Measurements from ENCODE around the gene OR9A2. TPM values are rescaled to one million over a fixed set of nuclear protein-coding genes. Genes with fewer than 3 reads are reported as not detected.

The OR9A2 gene
- total RNA-seq, 4 donors from 2014 or later = not detected

- no peak for DNase-seq (ENCODE audit: extremely low spot score)
- Histone ChIP-seq H3K27ac (replicated peaks in 1 of 4) (peak overlapping the region in 1 of 4 donors; percentile 30), H3K36me3 (no peaks in the 10 kb centered on the region), H3K9me3 (no peaks in the 10 kb centered on the region), H3K4me1 (peaks cover 0 to 6% (median 1%) of the 10 kb centered on the region in 4 donors), H3K27me3 (no peaks in the 10 kb centered on the region), H3K4me3 (no peak overlapping the region)
- WGBS = 29% methylated on average over 4 of the region's 4 CpGs
- intact Hi-C loops (cut with DNase I) = no loop called here
- TF ChIP-seq POLR2A (IDR thresholded peaks at IDR 0.05; ENCODE audit: low read depth) (no peak), EP300 (IDR thresholded peaks at IDR 0.05) (no peak), POLR2AphosphoS5 (IDR thresholded peaks at IDR 0.05) (no peak), CTCF (IDR thresholded peaks at IDR 0.05) (no peak)
Observed at GRCh38 chr7:143049362-143049761, 22.4 kb upstream of the OR9A2 start.

DNA sequence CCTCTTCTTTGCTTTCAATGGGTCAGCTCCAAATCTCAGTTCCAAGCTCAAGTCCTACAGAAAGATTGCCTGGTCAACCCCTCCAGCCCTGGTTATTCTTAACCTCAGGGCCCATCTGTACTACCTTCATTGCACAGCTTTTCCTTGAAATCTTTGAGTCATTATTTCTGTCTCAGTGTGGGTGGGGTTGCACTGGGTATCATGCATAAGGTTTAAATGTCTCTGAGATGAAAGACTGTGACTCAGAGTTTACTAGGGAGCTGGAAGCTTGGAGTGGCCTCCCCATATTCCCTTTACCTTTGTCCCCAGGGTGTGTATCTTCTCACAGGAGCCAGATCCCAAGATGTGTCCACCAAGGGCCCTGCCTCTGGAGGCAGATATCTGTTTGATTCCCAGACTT is 21.9 kb upstream of the OR9A2 start:
- DNase-seq (ENCODE audit: extremely low spot score) = no peak
- H3K36me3 ChIP-seq = no peaks in the 10 kb centered on the region
- peaks cover 0 to 6% (median 1%) of the 10 kb centered on the region in 4 donors for H3K4me1 ChIP-seq
- TF ChIP-seq POLR2A (IDR thresholded peaks at IDR 0.05; ENCODE audit: low read depth) = no peak
- no peak for TF ChIP-seq POLR2AphosphoS5 (IDR thresholded peaks at IDR 0.05)
- TF ChIP-seq CTCF (IDR thresholded peaks at IDR 0.05) = no peak
- no peak for TF ChIP-seq EP300 (IDR thresholded peaks at IDR 0.05)
- no peak overlapping the region for H3K4me3 ChIP-seq
- H3K9me3 ChIP-seq = no peaks in the 10 kb centered on the region
- no peaks in the 10 kb centered on the region for H3K27me3 ChIP-seq
- H3K27ac ChIP-seq (replicated peaks in 1 of 4) = peak overlapping the region in 1 of 4 donors; percentile 30
- intact Hi-C loops (cut with DNase I) = no loop called here

DNA sequence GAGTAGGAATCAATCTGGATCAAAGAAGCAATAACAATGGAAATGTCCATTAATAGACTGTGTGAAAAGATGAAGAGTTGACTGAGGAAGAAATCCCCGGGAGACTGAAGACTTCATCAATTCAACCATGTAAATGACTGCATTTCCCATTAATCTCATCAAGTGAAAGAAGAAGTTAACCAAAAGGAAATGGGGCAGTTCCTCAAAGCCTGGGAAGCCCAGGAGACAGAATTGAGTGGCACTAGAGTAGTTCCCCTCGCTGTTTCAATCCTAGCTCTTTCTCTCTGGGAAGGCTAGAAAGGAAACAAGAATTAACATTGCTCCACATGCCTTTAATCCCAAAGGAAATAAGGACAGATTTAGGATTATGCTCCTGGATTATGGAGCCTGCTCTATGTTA is 20.4 kb upstream of the OR9A2 start:
- H3K9me3 ChIP-seq = no peaks in the 10 kb centered on the region
- DNase-seq (ENCODE audit: extremely low spot score) = no peak
- no peaks in the 10 kb centered on the region for H3K36me3 ChIP-seq
- TF ChIP-seq POLR2A (IDR thresholded peaks at IDR 0.05; ENCODE audit: low read depth) = no peak
- no peak for TF ChIP-seq POLR2AphosphoS5 (IDR thresholded peaks at IDR 0.05)
- TF ChIP-seq EP300 (IDR thresholded peaks at IDR 0.05) = no peak
- TF ChIP-seq CTCF (IDR thresholded peaks at IDR 0.05) = no peak
- 58% methylated on average over 2 of the region's 2 CpGs for WGBS
- no peaks in the 10 kb centered on the region for H3K27me3 ChIP-seq
- no peak overlapping the region for H3K27ac ChIP-seq (replicated peaks in 1 of 4)
- intact Hi-C loops (cut with DNase I) = no loop called here
- H3K4me1 ChIP-seq = peaks cover 0 to 6% (median 1%) of the 10 kb centered on the region in 4 donors
- no peak overlapping the region for H3K4me3 ChIP-seq

DNA sequence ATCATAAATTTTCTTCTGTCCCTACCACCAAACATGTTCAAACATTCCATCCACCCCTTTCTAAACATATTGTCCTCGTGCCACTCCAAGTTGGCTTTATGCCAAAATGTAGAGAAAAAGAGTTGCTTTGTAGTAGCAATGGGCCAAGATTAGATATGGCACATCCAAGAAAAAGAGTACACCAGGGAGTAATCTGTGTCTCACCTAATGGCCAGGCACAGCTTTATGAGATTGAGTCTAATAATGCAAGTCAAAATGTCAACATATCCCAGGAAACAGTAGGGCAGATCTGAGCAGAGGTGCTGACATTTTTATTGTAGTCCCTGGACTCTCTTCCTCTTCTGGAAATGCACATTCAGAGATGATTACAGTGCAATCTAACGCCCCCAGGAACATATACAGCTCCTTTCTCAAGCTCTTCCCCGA is 19.5 kb upstream of the OR9A2 start:
- H3K27me3 ChIP-seq = no peaks in the 10 kb centered on the region
- no peaks in the 10 kb centered on the region for H3K9me3 ChIP-seq
- WGBS = 51% methylated on average over 3 of the region's 3 CpGs
- H3K4me1 ChIP-seq = peaks cover 0 to 6% (median 1%) of the 10 kb centered on the region in 4 donors
- H3K4me3 ChIP-seq = no peak overlapping the region
- no peak for DNase-seq (ENCODE audit: extremely low spot score)
- intact Hi-C loops (cut with DNase I) = no loop called here
- TF ChIP-seq POLR2A (IDR thresholded peaks at IDR 0.05; ENCODE audit: low read depth) = no peak
- TF ChIP-seq CTCF (IDR thresholded peaks at IDR 0.05) = no peak
- no peak for TF ChIP-seq POLR2AphosphoS5 (IDR thresholded peaks at IDR 0.05)
- no peak for TF ChIP-seq EP300 (IDR thresholded peaks at IDR 0.05)
- no peak overlapping the region for H3K27ac ChIP-seq (replicated peaks in 1 of 4)
- H3K36me3 ChIP-seq = no peaks in the 10 kb centered on the region

DNA sequence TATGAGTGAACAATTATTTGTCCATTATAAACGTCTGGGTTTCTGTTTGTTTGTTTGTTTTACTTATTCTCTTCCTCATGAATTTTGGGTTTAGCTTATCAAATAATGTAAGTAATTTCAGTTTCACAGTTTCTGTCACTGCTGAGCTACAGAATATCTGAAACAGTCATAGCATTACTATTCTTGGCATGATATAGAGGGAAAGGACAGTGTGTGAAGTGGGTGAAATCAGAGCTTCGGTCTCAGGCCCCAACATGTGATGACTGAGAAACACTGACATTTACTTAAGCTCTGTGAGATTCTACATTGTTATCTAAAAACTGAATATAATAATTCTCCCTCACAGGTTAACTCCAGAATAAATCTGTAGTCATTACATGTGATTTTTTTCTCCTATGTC is 16.5 kb upstream of the OR9A2 start:
- no peaks in the 10 kb centered on the region for H3K9me3 ChIP-seq
- H3K4me1 ChIP-seq = peaks cover 0 to 2% (median 0%) of the 10 kb centered on the region in 4 donors
- H3K27me3 ChIP-seq = no peaks in the 10 kb centered on the region
- H3K27ac ChIP-seq (replicated peaks in 1 of 4) = no peak overlapping the region
- no peaks in the 10 kb centered on the region for H3K36me3 ChIP-seq
- intact Hi-C loops (cut with DNase I) = no loop called here
- 40% methylated on average over 2 of the region's 2 CpGs for WGBS
- no peak for DNase-seq (ENCODE audit: extremely low spot score)
- no peak for TF ChIP-seq CTCF (IDR thresholded peaks at IDR 0.05)
- no peak overlapping the region for H3K4me3 ChIP-seq

Measured in esophagus muscularis mucosa (tissue), 4 donors.